Hematopoietic multipotent progenitor cell treated with erythropoietin and hydrocortisone succinate and interleukin-3 and kit ligand, for 6 days (in vitro differentiated cells): ENCODE data around the gene RASAL3.
"Not testable (repeated sequence)": the region's sequence is repeated elsewhere in the genome, so short reads cannot be mapped to it uniquely, and the experiment has no call there.

ENCODE experiments used
- DNase-seq: peaks from one replicate; pipeline ENCODE4 v3.0.0-alpha.2; 2015

The RASAL3 gene

GRCh38 chr19:15464394-15465385, at the start of gene RASAL3:
Gene RASAL3 (minus strand): TSS chr19:15464544. CDS start chr19:15464358, 186 bp downstream.
- peak; percentile 81 for DNase-seq

- DNase-seq: no peak
Measured at GRCh38 chr19:15511671-15512424, 47.5 kb upstream of the RASAL3 start.

- DNase-seq: no peak
Measured at GRCh38 chr19:15508035-15508710, 43.8 kb upstream of the RASAL3 start, which contains the start of gene CYP4F22. Gene CYP4F22 (plus strand): TSS chr19:15508525. CDS start chr19:15525337, 16,812 bp downstream.

- DNase-seq: no peak
Measured at GRCh38 chr19:15507068-15508034, 43.0 kb upstream of the RASAL3 start.

GRCh38 chr19:15506074-15506571, 41.8 kb upstream of the RASAL3 start:
- DNase-seq: no peak

- no peak for DNase-seq
Measured at GRCh38 chr19:15502264-15502663, 37.9 kb upstream of the RASAL3 start.

GRCh38 chr19:15501596-15501995, 37.3 kb upstream of the RASAL3 start:
- DNase-seq: no peak

GRCh38 chr19:15498910-15499309, 34.6 kb upstream of the RASAL3 start:
- DNase-seq: no peak

- no peak for DNase-seq
Measured at GRCh38 chr19:15498156-15498858, 34.0 kb upstream of the RASAL3 start.

- DNase-seq: no peak
Measured at GRCh38 chr19:15495151-15495550, 30.8 kb upstream of the RASAL3 start.

GRCh38 chr19:15488489-15489226, 24.3 kb upstream of the RASAL3 start:
- no peak for DNase-seq

- DNase-seq: no peak
Measured at GRCh38 chr19:15487038-15487437, 22.7 kb upstream of the RASAL3 start.

- not testable (repeated sequence) for DNase-seq
Measured at GRCh38 chr19:15485768-15486167, 21.4 kb upstream of the RASAL3 start.

- DNase-seq: not testable (repeated sequence)
Measured at GRCh38 chr19:15480996-15481395, 16.7 kb upstream of the RASAL3 start.

- peak; percentile 64 for DNase-seq
Measured at GRCh38 chr19:15479391-15480345, 15.3 kb upstream of the RASAL3 start, which contains the start of gene PGLYRP2. Gene PGLYRP2 (minus strand): TSS chr19:15479501. CDS start chr19:15479371, 130 bp downstream.

GRCh38 chr19:15476325-15476724, 12.0 kb upstream of the RASAL3 start:
- DNase-seq: peak; percentile 35

- no peak for DNase-seq
Measured at GRCh38 chr19:15475611-15476010, 11.3 kb upstream of the RASAL3 start.

- DNase-seq: no peak
Measured at GRCh38 chr19:15475169-15475568, 10.8 kb upstream of the RASAL3 start.

GRCh38 chr19:15473821-15474220, 9.5 kb upstream of the RASAL3 start:
- DNase-seq: not testable (repeated sequence)
